RWPE1 (cell line): ENCODE results near the gene DDX50.

ENCODE experiments used
- CTCF ChIA-PET: fragments of 350-600 bp; sonication (Branson Sonifier 250); formaldehyde crosslinking; extraction: SDS; loops from one replicate; lab custom pipeline; 2021; lab: Yijun Ruan, JAX
- POLR2A ChIA-PET: fragments of 400-600 bp; formaldehyde crosslinking; extraction: SDS; loops from one replicate; lab custom pipeline; 2020; ENCODE audit warnings: antibody characterized with exemption; ENCODE audit not compliant: low non-redundant PET; lab: Yijun Ruan, JAX
- DNase-seq: peaks from one replicate; pipeline ENCODE4 v3.0.0; 2012; ENCODE audit warnings: low spot score
- H3K27ac ChIP-seq: fragments of 450-650 bp; 2 replicates; pipeline ENCODE4 v1.5.1; 2017
- TF ChIP-seq, protein P1 (sequence below): fragments of 450-650 bp; conservative IDR thresholded peaks from 2 replicates; pipeline ENCODE4 v1.5.1; 2017; ENCODE audit warnings: low read depth, mild to moderate bottlenecking

DDX50 gene

DNA sequence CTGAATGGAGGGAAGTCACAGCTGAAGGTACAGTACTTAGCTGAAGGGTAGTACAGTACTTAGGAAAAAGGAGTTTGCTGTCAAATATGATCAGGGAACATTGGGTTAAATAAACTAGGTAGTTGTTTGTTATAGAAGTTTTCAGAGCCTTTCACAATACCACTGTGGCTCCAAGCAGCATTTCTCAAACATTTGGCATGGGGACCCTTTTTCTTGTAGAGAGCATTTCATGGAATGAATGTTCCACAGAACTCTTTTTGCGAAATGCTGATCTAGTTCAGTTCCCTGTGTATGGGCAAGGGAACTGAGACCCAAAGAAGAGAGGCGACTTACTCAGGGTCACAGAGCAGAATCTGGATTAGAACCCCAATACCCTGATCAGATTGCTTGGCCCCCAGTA, 31.5 kb upstream of the DDX50 start:
- ChIA-PET CTCF (no interaction called here), POLR2A (no interaction called here)
- no peak for DNase-seq
- H3K27ac ChIP-seq, result no peak overlapping the region
- TF ChIP-seq, protein P1, sequence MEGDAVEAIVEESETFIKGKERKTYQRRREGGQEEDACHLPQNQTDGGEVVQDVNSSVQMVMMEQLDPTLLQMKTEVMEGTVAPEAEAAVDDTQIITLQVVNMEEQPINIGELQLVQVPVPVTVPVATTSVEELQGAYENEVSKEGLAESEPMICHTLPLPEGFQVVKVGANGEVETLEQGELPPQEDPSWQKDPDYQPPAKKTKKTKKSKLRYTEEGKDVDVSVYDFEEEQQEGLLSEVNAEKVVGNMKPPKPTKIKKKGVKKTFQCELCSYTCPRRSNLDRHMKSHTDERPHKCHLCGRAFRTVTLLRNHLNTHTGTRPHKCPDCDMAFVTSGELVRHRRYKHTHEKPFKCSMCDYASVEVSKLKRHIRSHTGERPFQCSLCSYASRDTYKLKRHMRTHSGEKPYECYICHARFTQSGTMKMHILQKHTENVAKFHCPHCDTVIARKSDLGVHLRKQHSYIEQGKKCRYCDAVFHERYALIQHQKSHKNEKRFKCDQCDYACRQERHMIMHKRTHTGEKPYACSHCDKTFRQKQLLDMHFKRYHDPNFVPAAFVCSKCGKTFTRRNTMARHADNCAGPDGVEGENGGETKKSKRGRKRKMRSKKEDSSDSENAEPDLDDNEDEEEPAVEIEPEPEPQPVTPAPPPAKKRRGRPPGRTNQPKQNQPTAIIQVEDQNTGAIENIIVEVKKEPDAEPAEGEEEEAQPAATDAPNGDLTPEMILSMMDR, result no peak

DNA sequence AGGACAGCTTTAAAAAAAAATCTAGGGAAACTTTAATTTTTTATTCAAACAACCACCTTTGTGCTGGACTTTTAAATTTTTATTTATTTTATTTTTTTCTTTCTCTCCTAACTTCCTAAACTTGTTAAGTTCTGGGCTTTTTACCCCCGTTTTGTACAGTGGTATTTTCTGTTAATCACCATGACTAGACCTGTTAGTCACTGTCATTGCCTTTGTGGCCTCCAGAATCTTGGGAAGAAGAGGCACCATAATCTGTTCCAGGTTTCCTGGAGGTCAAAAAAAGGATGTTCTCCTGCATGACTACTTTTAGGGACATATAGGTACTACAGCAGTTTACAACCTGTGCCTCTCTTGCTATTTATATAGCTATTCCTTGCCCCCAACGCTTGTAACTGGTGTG, 31.1 kb upstream of the DDX50 start:
- TF ChIP-seq, protein P1, result no peak
- POLR2A ChIA-PET, result no interaction called here
- DNase-seq, result no peak
- no peak overlapping the region for H3K27ac ChIP-seq
- CTCF ChIA-PET, result no interaction called here

DNA sequence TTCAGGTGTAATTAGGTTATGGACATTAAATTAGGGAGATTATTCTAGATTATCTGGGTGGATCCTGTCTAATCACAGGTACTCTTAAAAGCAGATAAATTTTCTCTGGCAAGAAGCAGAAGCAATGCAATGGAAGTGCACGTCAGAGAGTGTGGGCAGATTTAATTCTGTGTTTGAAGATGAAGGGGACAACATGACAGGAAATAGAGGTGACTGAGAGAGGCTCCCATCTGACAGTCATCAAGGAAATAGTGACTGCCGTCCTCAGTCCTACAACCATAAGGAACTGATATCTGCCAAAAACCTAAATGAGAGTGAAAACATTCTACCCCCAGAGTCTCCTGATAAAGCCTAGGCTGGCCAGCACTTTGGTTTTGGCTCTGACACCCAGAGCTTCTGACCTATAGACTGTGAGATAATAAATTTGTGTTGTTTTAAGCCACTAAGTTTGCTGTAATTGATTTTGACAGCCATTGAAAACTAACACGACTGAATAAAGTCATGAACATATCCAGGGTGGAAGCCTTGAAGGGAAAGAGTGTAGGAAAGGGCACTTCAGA, 30.5 kb upstream of the DDX50 start:
- TF ChIP-seq, protein P1, result no peak
- no peak overlapping the region for H3K27ac ChIP-seq
- DNase-seq, result no peak
- CTCF ChIA-PET, result interaction anchor here (0.6 to 0.8 kb wide), 2 partner anchors 23 to 132 kb away, joined by 3 read pairs; no protein-coding TSS in a partner anchor
- POLR2A ChIA-PET, result no interaction called here

DNA sequence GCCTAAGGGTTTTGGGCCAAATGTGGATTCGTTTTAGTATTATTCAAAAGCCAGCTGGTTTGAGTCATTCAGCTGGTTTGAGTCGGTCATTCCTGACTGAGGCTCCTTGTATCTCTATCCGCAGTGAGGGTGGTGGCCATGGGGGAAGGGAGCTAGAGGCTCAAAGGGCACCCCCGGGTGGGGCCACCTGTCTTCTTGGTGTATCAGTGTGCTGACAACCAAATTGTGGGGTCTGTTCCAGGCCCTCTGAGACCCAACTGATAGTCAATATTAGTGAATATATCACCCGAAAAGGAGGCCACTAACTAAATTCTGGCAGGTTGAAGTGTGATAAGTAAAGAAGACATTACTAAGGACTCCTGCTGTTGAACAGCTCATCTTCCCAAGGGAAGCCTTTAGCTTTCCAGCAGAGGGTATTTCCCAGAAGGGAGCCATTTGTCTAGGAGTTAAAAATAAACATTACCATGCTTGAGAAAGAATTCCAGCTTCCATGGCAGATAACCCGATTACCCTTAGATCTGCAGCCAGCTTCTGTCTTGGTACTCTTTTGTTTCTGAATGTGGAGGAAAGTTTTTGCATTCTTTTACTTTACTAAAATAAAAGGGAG, 29.9 kb upstream of the DDX50 start:
- H3K27ac ChIP-seq, result no peak overlapping the region
- TF ChIP-seq, protein P1, result no peak
- ChIA-PET POLR2A (no interaction called here), CTCF (interaction anchor here (0.6 to 0.8 kb wide), 2 partner anchors 23 to 133 kb away, joined by 3 read pairs; no protein-coding TSS in a partner anchor)
- DNase-seq, result no peak

DNA sequence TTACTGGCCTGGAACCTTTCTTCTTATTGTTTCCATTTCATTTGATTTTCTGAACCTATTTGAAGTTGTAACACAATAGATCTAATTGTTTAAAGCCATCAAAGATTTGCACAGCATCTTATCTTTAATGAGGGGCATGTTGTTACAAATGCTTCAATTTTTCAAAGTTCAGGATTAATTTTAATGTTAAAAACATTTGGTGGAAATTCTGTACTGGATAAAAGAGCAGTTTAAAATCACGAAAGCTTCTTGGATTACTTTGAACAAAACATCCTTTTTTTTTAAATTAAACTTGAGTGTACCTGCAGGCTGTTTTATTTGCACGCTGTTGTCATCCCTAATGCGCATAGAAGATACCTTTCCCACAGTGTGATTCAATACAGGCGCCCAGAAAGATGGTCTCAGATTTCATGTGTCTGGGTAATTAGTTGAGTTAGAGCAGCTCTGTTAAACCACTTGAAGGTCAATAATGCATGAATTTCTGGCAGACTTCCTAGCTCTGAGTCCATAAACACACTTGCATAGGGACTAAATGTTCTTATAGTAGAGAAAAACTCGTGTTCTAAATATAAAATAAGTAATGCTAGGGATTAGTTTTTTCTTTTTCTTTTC, 29.3 kb upstream of the DDX50 start:
- no peak for DNase-seq
- H3K27ac ChIP-seq, result no peak overlapping the region
- TF ChIP-seq, protein P1, result no peak
- ChIA-PET POLR2A (no interaction called here), CTCF (interaction anchor here (0.8 kb wide), 1 partner anchor 24 kb away, joined by 3 read pairs; no protein-coding TSS in a partner anchor)

DNA sequence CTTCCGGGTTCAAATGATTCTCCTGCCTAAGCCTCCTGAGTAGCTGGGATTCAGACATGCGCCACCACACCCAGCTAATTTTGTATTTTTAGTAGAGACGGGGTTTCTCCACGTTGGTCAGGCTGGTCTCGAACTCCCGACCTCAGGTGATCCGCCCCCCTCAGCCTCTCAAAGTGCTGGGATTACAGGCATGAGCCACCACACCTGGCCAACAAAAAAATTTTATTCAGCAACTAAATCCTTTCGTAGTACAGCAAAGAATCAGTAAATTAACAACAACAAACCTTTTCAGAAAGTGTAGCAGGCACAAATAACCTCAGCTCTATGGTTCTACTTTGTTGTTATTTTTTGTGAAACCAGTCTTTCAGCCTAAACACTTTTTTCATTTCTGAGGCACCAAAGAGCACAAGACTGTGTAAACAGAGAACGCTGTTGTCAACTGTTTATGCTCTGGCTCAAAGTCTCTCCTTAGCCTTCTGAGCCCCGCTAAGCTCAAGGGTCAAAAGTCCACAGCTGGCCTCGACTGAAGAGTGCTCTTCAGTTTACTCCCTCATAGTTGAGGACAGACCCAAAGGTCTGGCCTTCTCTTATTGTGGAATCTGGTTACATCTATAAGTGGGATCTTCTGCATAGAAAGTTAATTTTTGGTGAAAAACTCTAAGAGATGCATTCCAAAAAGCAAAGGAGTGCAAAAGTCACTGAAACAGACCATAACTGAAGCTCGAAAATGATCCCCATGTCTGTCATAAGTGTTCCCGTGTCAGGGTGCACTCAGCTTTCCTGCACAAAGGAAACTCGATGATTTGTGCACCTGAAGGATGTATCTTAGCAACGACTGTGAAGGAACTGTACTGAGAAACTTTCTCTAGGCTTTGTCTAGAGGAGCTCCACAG, 24.6 kb upstream of the DDX50 start:
- ChIA-PET CTCF (interaction anchor here (0.6 to 0.7 kb wide), 2 partner anchors 49 to 94 kb away, joined by 4 to 6 read pairs; no protein-coding TSS in a partner anchor), POLR2A (no interaction called here)
- no peak overlapping the region for H3K27ac ChIP-seq
- DNase-seq, result no peak
- TF ChIP-seq, protein P1, result no peak
